Measurements from ENCODE around the gene CDC6. TPM values are rescaled to one million over a fixed set of nuclear protein-coding genes. Genes with fewer than 3 reads are reported as not detected.

The CDC6 gene
- total and polyA plus RNA-seq, 2 of the 8 experiments (the other 6 are each of a cell fraction or from before 2014, with no cell fraction given): 50.5 to 140 TPM

GRCh38 chr17:40333781-40334448, 46.2 kb downstream of the CDC6 start:
- Histone ChIP-seq H2BK120ac (replicated peaks; ENCODE audit: low read depth, low read length) (no peak overlapping the region), H2BK5ac (ENCODE audit: low read depth, low read length) (no peak overlapping the region), H3K4me3 (ENCODE audit: extremely low read depth in 1 of 4, insufficient read depth in 2 of 4, low read depth in 3 of 4, low read length in 4 of 4) (no peak overlapping the region), H3K4me2 (ENCODE audit: insufficient read depth in 1 of 2, low read depth in 2 of 2, low read length in 2 of 2) (no peak overlapping the region), H3K9me3 (ENCODE audit: insufficient read depth in 2 of 2, low read depth in 1 of 2, low read length in 1 of 2) (no peaks in the 10 kb centered on the region), H2AK5ac (ENCODE audit: low read depth, low read length) (no peak overlapping the region), H2BK20ac (ENCODE audit: low read length) (no peak overlapping the region), H4K8ac (ENCODE audit: extremely low read depth, insufficient read depth, low read length) (no peak overlapping the region), H4K91ac (replicated peaks; ENCODE audit: insufficient read length, low read length) (no peak overlapping the region), H3K79me1 (ENCODE audit: low read depth, low read length) (peaks cover 7% of the 10 kb centered on the region; the same call in 1 of the 2 replicates), H3K14ac (ENCODE audit: insufficient read length) (no peak overlapping the region), H2AFZ (ENCODE audit: low read length) (no peak overlapping the region), H2BK12ac (ENCODE audit: low read depth, low read length) (no peak overlapping the region), H3K27me3 (replicated peaks in 1 of 4; ENCODE audit: control insufficient read depth in 3 of 4, extremely low read depth in 1 of 4, insufficient read depth in 3 of 4, low read length in 3 of 4) (peaks cover 2 to 24% (median 10%) of the 10 kb centered on the region in 4 experiments; a peak in 6 of 7 replicates), H3K79me2 (ENCODE audit: control insufficient read depth in 1 of 2, insufficient read depth in 2 of 2, low read length in 2 of 2) (no peaks in the 10 kb centered on the region), H3K27ac (ENCODE audit: low read depth, low read length) (no peak overlapping the region), H3K18ac (ENCODE audit: extremely low read depth, low read length) (no peak overlapping the region), H3K56ac (replicated peaks; ENCODE audit: insufficient read length, low read depth, low read length) (no peak overlapping the region), H4K20me1 (replicated peaks in 1 of 2; ENCODE audit: control insufficient read depth in 1 of 2, insufficient read depth in 2 of 2, low read length in 2 of 2) (peaks cover 15 to 16% of the 10 kb centered on the region in 2 experiments), H3K36me3 (ENCODE audit: control insufficient read depth in 2 of 4, insufficient read depth in 4 of 4, low read length in 3 of 4) (no peaks in the 10 kb centered on the region), H3K9ac (replicated peaks in 1 of 4; ENCODE audit: extremely low read depth in 1 of 4, low read depth in 3 of 4, low read length in 3 of 4) (no peak overlapping the region), H3K4me1 (replicated peaks in 1 of 4; ENCODE audit: control insufficient read depth in 3 of 4, insufficient read depth in 4 of 4, low read length in 3 of 4) (peaks cover 0 to 4% (median 1%) of the 10 kb centered on the region in 4 experiments; a peak in 3 of 7 replicates), H3K23me2 (ENCODE audit: low read depth, low read length) (no peaks in the 10 kb centered on the region), H2BK15ac (ENCODE audit: low read length) (no peak overlapping the region), H3K23ac (ENCODE audit: insufficient read length) (no peak overlapping the region), H4K5ac (ENCODE audit: insufficient read length, low read depth, low read length) (no peak overlapping the region), H3K4ac (replicated peaks; ENCODE audit: insufficient read length, low read depth, low read length) (no peak overlapping the region)
- WGBS, 2 experiments (ENCODE audit: extremely low coverage in 1 of 2, insufficient coverage in 1 of 2, insufficient read length in 1 of 2, insufficient replicate concordance in 2 of 2, low coverage in 1 of 2, low lambda C conversion rate in 2 of 2, missing lambda C conversion rate in 1 of 2): 94% methylated on average over 4 of the region's 4 CpGs; no CpG with 5 or more reads in 1 of the 2 experiments
- ChIA-PET POLR2A (ENCODE audit: partially characterized antibody) (interaction anchor here (0.7 to 1.6 kb wide), 9 partner anchors 11 to 76 kb away, joined by 3 to 9 read pairs (median 3); no protein-coding TSS in a partner anchor), CTCF (ENCODE audit: partially characterized antibody) (interaction anchor here (0.8 to 39.2 kb wide), 6 partner anchors 9 to 28 kb away, joined by 3 to 1198 read pairs (median 4); partner anchors contain the start of genes GJD3 and RARA)
- no peak for TF ChIP-seq E2F6 (IDR thresholded peaks at IDR 0.05)
- FAIRE-seq (no peak), DNase-seq (ENCODE audit: low read depth in 1 of 2, low spot score in 2 of 2) (no peak)
